Measurements from ENCODE around the gene UQCC5. TPM values are rescaled to one million over a fixed set of nuclear protein-coding genes. Genes with fewer than 3 reads are reported as not detected.

The UQCC5 gene
- total RNA-seq, 1 donor from 2014 or later: 14.6 TPM

GRCh38 chr3:52534281-52535183, 1.9 kb upstream of the UQCC5 start:
- no peak for DNase-seq (ENCODE audit: low spot score)

- DNase-seq (ENCODE audit: low spot score): no peak
Observed at GRCh38 chr3:52535411-52536111, 844 bp upstream of the UQCC5 start.

- DNase-seq (ENCODE audit: low spot score): no peak
Observed at GRCh38 chr3:52536112-52536368, 365 bp upstream of the UQCC5 start.

GRCh38 chr3:52537165-52537620, 788 bp downstream of the UQCC5 start:
- DNase-seq (ENCODE audit: low spot score): no peak

- no peak for DNase-seq (ENCODE audit: low spot score)
Observed at GRCh38 chr3:52537726-52538421, 1.5 kb downstream of the UQCC5 start.

GRCh38 chr3:52539010-52539653, 2.7 kb downstream of the UQCC5 start:
- no peak for DNase-seq (ENCODE audit: low spot score)

GRCh38 chr3:52541050-52541449, 4.6 kb downstream of the UQCC5 start:
- no peak for DNase-seq (ENCODE audit: low spot score)

GRCh38 chr3:52544937-52545336, 8.5 kb downstream of the UQCC5 start:
- no peak for DNase-seq (ENCODE audit: low spot score)

- DNase-seq (ENCODE audit: low spot score): no peak
Observed at GRCh38 chr3:52546111-52546901, 9.9 kb downstream of the UQCC5 start.

- no peak for DNase-seq (ENCODE audit: low spot score)
Observed at GRCh38 chr3:52547143-52547542, 10.7 kb downstream of the UQCC5 start.

GRCh38 chr3:52551118-52551517, 14.7 kb downstream of the UQCC5 start:
- no peak for DNase-seq (ENCODE audit: low spot score)

GRCh38 chr3:52552089-52552488, 15.7 kb downstream of the UQCC5 start:
- no peak for DNase-seq (ENCODE audit: low spot score)

GRCh38 chr3:52554026-52554755, 17.8 kb downstream of the UQCC5 start:
- no peak for DNase-seq (ENCODE audit: low spot score)

- DNase-seq (ENCODE audit: low spot score): no peak
Observed at GRCh38 chr3:52555056-52555455, 18.7 kb downstream of the UQCC5 start.

GRCh38 chr3:52557011-52557960, 20.9 kb downstream of the UQCC5 start:
- DNase-seq (ENCODE audit: low spot score): no peak

GRCh38 chr3:52558436-52558835, 22.0 kb downstream of the UQCC5 start:
- no peak for DNase-seq (ENCODE audit: low spot score)

- DNase-seq (ENCODE audit: low spot score): no peak
Observed at GRCh38 chr3:52561028-52561747, 24.8 kb downstream of the UQCC5 start.

GRCh38 chr3:52563984-52564383, 27.6 kb downstream of the UQCC5 start:
- DNase-seq (ENCODE audit: low spot score): no peak

GRCh38 chr3:52568069-52568468, 31.7 kb downstream of the UQCC5 start:
- no peak for DNase-seq (ENCODE audit: low spot score)
